ENCODE data around the gene ABHD12.

GRCh38 chr20:25254571-25254970, 136.1 kb downstream of the ABHD12 start:
- TF ChIP-seq POLR2A (IDR thresholded peaks at IDR 0.05) (no peak), CTCF (IDR thresholded peaks at IDR 0.05 in 4 of 5, conservative IDR thresholded peaks at IDR 0.05 in 1 of 5) (no peak)
